ENCODE results near the gene TPI1.

DNA sequence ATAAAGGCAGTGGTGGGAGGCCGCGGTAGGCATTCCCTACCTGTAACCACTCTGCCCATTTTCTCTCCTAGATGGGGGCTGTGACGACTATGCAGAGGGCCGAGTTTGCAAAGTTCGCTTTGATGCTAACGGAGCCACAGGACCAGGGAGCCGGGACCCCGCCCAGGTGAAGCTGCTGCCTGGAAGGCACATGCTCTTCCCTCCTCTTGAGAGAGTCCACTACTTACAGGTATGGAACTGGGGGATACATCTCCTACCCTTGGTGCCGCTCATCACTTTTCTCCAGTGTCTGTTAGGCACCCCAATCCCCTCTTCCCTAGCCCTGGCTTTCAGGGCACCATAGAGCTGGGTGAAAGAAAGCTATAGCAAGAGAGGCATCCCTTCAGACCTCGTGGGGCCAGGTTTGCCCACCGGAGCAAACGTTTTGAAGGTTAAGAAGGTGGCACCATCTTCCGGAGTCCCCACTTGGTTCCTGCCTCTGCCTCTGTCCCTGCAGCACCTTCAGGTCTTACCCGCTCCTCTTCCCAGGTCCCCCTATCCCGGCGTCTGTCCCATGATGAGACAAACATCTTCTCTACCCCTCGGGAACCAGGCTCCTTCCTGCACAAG lies 41.1 kb upstream of the TPI1 start:
- TF ChIP-seq POLR2A (IDR thresholded peaks at IDR 0.05), result no peak
- no peak for TF ChIP-seq CTCF (IDR thresholded peaks at IDR 0.05 in 4 of 5, conservative IDR thresholded peaks at IDR 0.05 in 1 of 5)
